A673 (cell line): ENCODE measurements around the gene TRIM56. TPM values are rescaled to one million over a fixed set of nuclear protein-coding genes. Genes with fewer than 3 reads are reported as not detected.

Source experiments
- BruUV-seq: library from RNA; stranded (reverse); fragments of 400-500 nt; replicated peaks from 2 replicates; lab custom pipeline; 2021; lab: Mats Ljungman, UMichigan
- CTCF ChIA-PET: fragments of 300-600 bp; sonication (Branson Sonifier 250); formaldehyde crosslinking; loops from one replicate; lab custom pipeline; 2022; ENCODE audit warnings: antibody characterized with exemption; lab: Charles Lee
- POLR2A ChIA-PET: fragments of 300-600 bp; sonication (Branson Sonifier 250); formaldehyde crosslinking; loops from one replicate; lab custom pipeline; 2022; ENCODE audit warnings: antibody characterized with exemption; ENCODE audit not compliant: low non-redundant PET; lab: Charles Lee
- DNase-seq: peaks from one replicate; pipeline ENCODE4 v3.0.0-alpha.2; 2015; ENCODE audit warnings: low spot score
- H3K27ac ChIP-seq: fragments of 200-600 bp; sonication (generic); 2 replicates; pipeline ENCODE4 v1.5.1; 2016; ENCODE audit warnings: mixed run types, low read depth, mild to moderate bottlenecking, mixed read lengths, antibody characterized with exemption, low read length; ENCODE audit not compliant: poor library complexity, severe bottlenecking
- H3K27me3 ChIP-seq: fragments of 200-600 bp; sonication (generic); replicated peaks from 2 replicates; pipeline ENCODE4 v1.6.1; 2017; ENCODE audit warnings: mixed run types, low read depth, mild to moderate bottlenecking, mixed read lengths, antibody characterized with exemption, low read length; ENCODE audit not compliant: insufficient read depth, poor library complexity
- H3K36me3 ChIP-seq: fragments of 200-600 bp; sonication (generic); 2 replicates; pipeline ENCODE4 v1.6.1; 2016; ENCODE audit warnings: mixed run types, mild to moderate bottlenecking, mixed read lengths, antibody characterized with exemption, low read length; ENCODE audit not compliant: insufficient read depth, poor library complexity, severe bottlenecking
- H3K4me1 ChIP-seq: fragments of 200-600 bp; sonication (generic); 2 replicates; pipeline ENCODE4 v1.6.1; 2017; ENCODE audit warnings: mixed run types, mild to moderate bottlenecking, mixed read lengths, antibody characterized with exemption, low read length; ENCODE audit not compliant: insufficient read depth, poor library complexity, severe bottlenecking
- H3K4me3 ChIP-seq: fragments of 200-600 bp; sonication (generic); 2 replicates; pipeline ENCODE4 v1.5.1; 2016; ENCODE audit warnings: low read depth, mixed run types, mild to moderate bottlenecking, mixed read lengths, low read length; ENCODE audit not compliant: poor library complexity, severe bottlenecking
- H3K9me3 ChIP-seq: fragments of 200-600 bp; sonication (generic); 2 replicates; pipeline ENCODE4 v1.6.1; 2016; ENCODE audit warnings: mixed run types, low read depth, mild to moderate bottlenecking, mixed read lengths, antibody characterized with exemption, low read length; ENCODE audit not compliant: poor library complexity, severe bottlenecking
- CTCF ChIP-seq: fragments of 300-800, 200-600 bp; sonication (generic); conservative IDR thresholded peaks from 2 replicates; pipeline ENCODE4 v1.5.1; 2017; ENCODE audit warnings: low read depth, mild to moderate bottlenecking, antibody characterized with exemption, low read length, moderate library complexity, mixed read lengths
- EZH2 ChIP-seq: fragments of 200-600 bp; sonication (generic); IDR thresholded peaks from 2 replicates; pipeline ENCODE4 v1.6.1; 2017; ENCODE audit warnings: borderline replicate concordance, low read depth, mild to moderate bottlenecking, mixed read lengths, antibody characterized with exemption, low read length; ENCODE audit not compliant: poor library complexity, severe bottlenecking
- intact Hi-C: fragments of 100-400 bp; cut with micrococcal nuclease; formaldehyde crosslinking; loops from one replicate; pipeline ENCODE4 v1.10.0; 2022; ENCODE audit not compliant: unreplicated experiment
- total RNA-seq: library from RNA; stranded (reverse); gene quantifications from 2 replicates; pipeline ENCODE4 v1.2.3, GENCODE V29; 2021

Gene TRIM56
- total RNA-seq, 1 experiment from 2014 or later, result 32.3 TPM

- CTCF ChIA-PET, result no interaction called here
- no peaks in the 10 kb centered on the region for H3K27me3 ChIP-seq
- no peaks in the 10 kb centered on the region for H3K36me3 ChIP-seq
- no peak for DNase-seq
- TF ChIP-seq EZH2 (no peak), CTCF (no peak)
- H3K4me3 ChIP-seq, result no peak overlapping the region
- POLR2A ChIA-PET, result no interaction called here
- BruUV-seq, result no TSS peak
- H3K9me3 ChIP-seq, result no peaks in the 10 kb centered on the region
- H3K27ac ChIP-seq, result no peak overlapping the region
- intact Hi-C loops, result loop anchor here (1.0 to 10.0 kb wide), 2 partner anchors 81 to 98 kb away; no protein-coding TSS in a partner anchor
- no peaks in the 10 kb centered on the region for H3K4me1 ChIP-seq
Observed at GRCh38 chr7:101093906-101094305, 8.6 kb downstream of the TRIM56 start.

GRCh38 chr7:101094376-101094775 is 9.1 kb downstream of the TRIM56 start:
- no peaks in the 10 kb centered on the region for H3K4me1 ChIP-seq
- BruUV-seq, result no TSS peak
- intact Hi-C loops, result loop anchor here (1.0 to 10.0 kb wide), 2 partner anchors 80 to 98 kb away; no protein-coding TSS in a partner anchor
- no peaks in the 10 kb centered on the region for H3K9me3 ChIP-seq
- no peak for DNase-seq
- H3K27me3 ChIP-seq, result no peaks in the 10 kb centered on the region
- CTCF ChIA-PET, result interaction anchor here (0.5 to 1.0 kb wide), 10 partner anchors 10 to 216 kb away, joined by 3 to 11 read pairs (median 5); no protein-coding TSS in a partner anchor
- no peak overlapping the region for H3K27ac ChIP-seq
- POLR2A ChIA-PET, result no interaction called here
- H3K36me3 ChIP-seq, result no peaks in the 10 kb centered on the region
- TF ChIP-seq EZH2, result no peak
- no peak for TF ChIP-seq CTCF
- no peak overlapping the region for H3K4me3 ChIP-seq

- Histone ChIP-seq H3K27me3 (no peaks in the 10 kb centered on the region), H3K9me3 (no peaks in the 10 kb centered on the region), H3K4me3 (no peak overlapping the region), H3K36me3 (no peaks in the 10 kb centered on the region), H3K27ac (no peak overlapping the region), H3K4me1 (peaks cover 1% of the 10 kb centered on the region)
- intact Hi-C loops, result loop anchor here (1.0 to 10.0 kb wide), 2 partner anchors 80 to 97 kb away; no protein-coding TSS in a partner anchor
- BruUV-seq, result no TSS peak
- TF ChIP-seq EZH2 (no peak), CTCF (peak; percentile 84)
- CTCF ChIA-PET, result interaction anchor here (0.5 to 1.0 kb wide), 12 partner anchors 10 to 215 kb away, joined by 3 to 11 read pairs (median 5); no protein-coding TSS in a partner anchor
- POLR2A ChIA-PET, result no interaction called here
- peak; percentile 66 for DNase-seq
Observed at GRCh38 chr7:101094791-101095375, 9.6 kb downstream of the TRIM56 start.
